Measurements from ENCODE around the gene TOMM22.

Gene TOMM22

DNA sequence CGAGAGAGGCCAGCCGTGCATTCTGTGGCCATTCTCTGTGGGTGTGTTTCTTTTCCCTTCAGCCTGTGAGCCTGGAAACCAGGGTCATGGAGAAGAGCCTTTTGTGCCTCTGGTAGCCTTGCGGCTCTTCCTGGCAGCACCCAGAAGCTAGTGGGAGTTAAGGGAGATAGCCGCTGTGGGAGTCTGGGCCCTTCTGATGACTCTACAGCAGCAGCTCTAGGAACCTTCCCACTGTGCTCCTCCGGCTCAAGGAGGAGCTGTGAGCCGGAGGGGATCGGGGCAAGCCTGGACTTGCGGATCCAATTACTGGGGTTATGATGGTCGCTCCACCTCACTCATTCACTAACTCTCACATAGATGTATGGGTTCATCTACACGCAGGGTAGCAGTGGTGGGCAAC is 34.5 kb downstream of the TOMM22 start:
- no peak for TF ChIP-seq Cebpa-rat (IDR thresholded peaks at IDR 0.05)
- Histone ChIP-seq H4K20me1 (peaks cover 58 to 90% (median 74%) of the 10 kb centered on the region in 11 experiments), H3K4me2 (no peak overlapping the region), H3K9ac (no peak overlapping the region), H3K27me3 (no peaks in the 10 kb centered on the region), H3K27ac (no peak overlapping the region), H3K9me3 (replicated peaks in 1 of 11) (no peaks in the 10 kb centered on the region), H3K4me1 (peaks cover 0 to 51% (median 19%) of the 10 kb centered on the region in 10 experiments; a peak in 12 of 20 replicates), H3K4me3 (no peak overlapping the region), H3K36me3 (peaks cover 57 to 97% (median 74%) of the 10 kb centered on the region in 11 experiments)

DNA sequence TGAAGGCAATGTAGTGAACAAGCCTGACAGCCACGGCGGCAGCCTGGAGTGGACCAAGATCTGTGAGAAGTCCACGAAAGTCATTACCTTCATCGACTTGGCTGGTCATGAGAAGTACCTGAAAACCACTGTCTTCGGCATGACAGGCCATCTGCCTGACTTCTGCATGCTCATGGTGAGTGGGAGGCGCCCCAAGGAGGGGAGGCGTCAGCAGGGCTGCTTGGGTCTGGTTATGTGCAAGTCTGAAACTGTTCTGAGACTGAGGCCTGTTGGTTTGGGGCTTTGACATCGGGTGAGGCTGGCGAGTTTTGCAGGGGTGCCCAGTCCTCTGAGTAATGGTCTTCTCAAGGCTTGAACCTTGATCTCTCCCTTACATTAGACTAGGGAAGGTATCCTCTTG is 35.1 kb downstream of the TOMM22 start:
- Histone ChIP-seq H3K4me2 (no peak overlapping the region), H3K4me1 (peaks cover 0 to 51% (median 19%) of the 10 kb centered on the region in 10 experiments; a peak in 12 of 20 replicates), H3K27ac (no peak overlapping the region), H3K36me3 (peaks cover 62 to 97% (median 75%) of the 10 kb centered on the region in 11 experiments), H4K20me1 (peaks cover 53 to 88% (median 68%) of the 10 kb centered on the region in 11 experiments), H3K9me3 (replicated peaks in 1 of 11) (no peaks in the 10 kb centered on the region), H3K9ac (no peak overlapping the region), H3K27me3 (no peaks in the 10 kb centered on the region), H3K4me3 (no peak overlapping the region)
- no peak for TF ChIP-seq Cebpa-rat (IDR thresholded peaks at IDR 0.05)

DNA sequence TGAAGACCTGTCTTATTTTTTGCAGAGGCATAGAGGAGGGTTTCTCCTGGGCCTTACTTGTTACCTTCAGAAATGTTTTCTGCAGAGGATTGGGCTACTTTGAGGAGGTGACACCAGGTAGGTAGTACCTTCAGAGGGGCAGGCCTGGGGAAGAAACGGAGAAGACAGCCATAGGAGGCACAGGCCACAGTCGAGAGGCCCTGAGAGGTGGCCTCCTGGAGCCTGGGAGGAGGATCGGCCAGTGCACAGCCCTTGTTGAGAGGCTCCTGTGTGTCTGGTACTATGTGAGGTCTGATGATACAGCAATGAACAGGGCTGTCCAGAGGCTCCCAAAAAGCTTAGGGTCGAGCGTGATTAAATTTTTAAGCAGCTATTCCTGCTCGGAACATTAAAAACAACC is 35.5 kb downstream of the TOMM22 start:
- TF ChIP-seq Cebpa-rat (IDR thresholded peaks at IDR 0.05), result no peak
- Histone ChIP-seq H3K9ac (no peak overlapping the region), H3K27ac (no peak overlapping the region), H3K4me3 (no peak overlapping the region), H3K4me2 (no peak overlapping the region), H4K20me1 (peaks cover 49 to 83% (median 64%) of the 10 kb centered on the region in 11 experiments), H3K4me1 (peaks cover 0 to 49% (median 18%) of the 10 kb centered on the region in 10 experiments; a peak in 12 of 20 replicates), H3K27me3 (no peaks in the 10 kb centered on the region), H3K36me3 (peaks cover 63 to 97% (median 75%) of the 10 kb centered on the region in 11 experiments), H3K9me3 (replicated peaks in 1 of 11) (no peaks in the 10 kb centered on the region)

DNA sequence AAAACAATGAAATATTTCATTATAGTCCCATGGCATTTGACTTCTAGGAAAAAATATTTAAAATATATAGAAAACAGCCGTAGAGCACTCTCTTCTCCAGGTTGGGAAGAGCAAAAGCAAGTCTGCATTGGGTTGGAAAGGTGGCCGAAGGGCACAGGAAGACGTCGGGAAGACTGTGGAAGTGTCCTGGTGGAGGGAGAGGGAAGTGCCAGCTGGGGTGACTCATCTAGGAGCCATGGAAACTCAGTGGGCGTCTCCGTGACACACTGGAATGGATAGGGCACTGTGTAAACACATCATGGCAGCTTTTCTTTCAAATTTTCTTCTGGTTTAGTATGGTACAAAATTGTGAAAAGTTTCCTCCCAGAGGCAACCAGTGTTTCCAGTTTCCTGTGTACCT is 36.7 kb downstream of the TOMM22 start:
- Histone ChIP-seq H3K36me3 (peaks cover 71 to 97% (median 82%) of the 10 kb centered on the region in 11 experiments), H3K9me3 (replicated peaks in 1 of 11) (no peaks in the 10 kb centered on the region), H4K20me1 (peaks cover 37 to 72% (median 58%) of the 10 kb centered on the region in 11 experiments), H3K27me3 (no peaks in the 10 kb centered on the region), H3K9ac (no peak overlapping the region), H3K4me3 (no peak overlapping the region), H3K27ac (no peak overlapping the region), H3K4me1 (peaks cover 0 to 37% (median 7%) of the 10 kb centered on the region in 10 experiments; a peak in 9 of 20 replicates), H3K4me2 (peak overlapping the region in 3 of 11 experiments; percentile 23 to 44 (median 33); a peak in 1 of 22 replicates)
- TF ChIP-seq Cebpa-rat (IDR thresholded peaks at IDR 0.05), result no peak

DNA sequence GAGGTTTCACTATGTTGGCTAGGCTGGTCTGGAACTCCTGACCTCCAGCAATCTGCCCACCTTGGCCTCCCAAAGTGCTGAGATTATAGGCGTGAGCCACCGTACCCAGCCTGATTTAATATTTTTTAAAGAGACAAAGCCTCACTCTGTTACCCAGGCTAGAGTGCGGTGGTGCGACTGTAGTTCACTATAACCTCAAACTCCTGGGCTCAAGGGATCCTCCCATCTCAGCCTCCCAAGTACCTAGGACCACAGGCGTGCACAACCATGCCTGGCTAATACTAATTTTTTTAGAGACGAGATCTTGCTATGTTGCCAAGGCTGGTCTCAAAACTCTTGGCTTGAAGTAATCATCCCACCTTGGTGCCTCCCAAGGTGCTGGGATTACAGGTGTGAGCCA is 37.4 kb downstream of the TOMM22 start:
- peaks cover 30 to 64% (median 54%) of the 10 kb centered on the region in 11 experiments for H4K20me1 ChIP-seq
- no peak overlapping the region for H3K4me3 ChIP-seq
- H3K27me3 ChIP-seq, result no peaks in the 10 kb centered on the region
- peaks cover 0 to 29% (median 4%) of the 10 kb centered on the region in 10 experiments; a peak in 9 of 20 replicates for H3K4me1 ChIP-seq
- peaks cover 79 to 100% (median 89%) of the 10 kb centered on the region in 11 experiments for H3K36me3 ChIP-seq
- 0 out of 22 replicates have a peak overlapping the region, but pooled peaks of 1 of the 11 experiments have one; percentile 4 for H3K9ac ChIP-seq
- TF ChIP-seq Cebpa-rat (IDR thresholded peaks at IDR 0.05), result no peak; a peak in 1 of 22 replicates
- no peaks in the 10 kb centered on the region for H3K9me3 ChIP-seq (replicated peaks in 1 of 11)
- H3K4me2 ChIP-seq, result no peak overlapping the region
- no peak overlapping the region for H3K27ac ChIP-seq

DNA sequence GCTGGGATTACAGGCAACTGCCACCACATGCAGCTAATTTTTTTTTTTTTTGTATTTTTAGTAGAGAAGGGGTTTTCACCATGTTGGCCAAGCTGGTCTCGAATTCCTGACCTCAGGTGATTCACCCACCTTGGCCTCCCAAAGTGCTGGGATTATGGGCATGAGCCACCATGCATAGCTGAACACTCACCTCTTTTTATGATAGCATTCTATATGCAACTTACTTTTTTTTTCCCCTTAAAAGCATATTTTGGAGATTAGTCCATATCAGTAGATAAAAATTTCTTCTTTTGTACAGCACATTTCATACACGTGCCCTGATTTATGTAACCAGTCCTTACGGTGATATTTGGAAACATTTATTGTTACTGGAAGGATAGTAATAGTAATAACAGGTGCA is 38.6 kb downstream of the TOMM22 start:
- no peaks in the 10 kb centered on the region for H3K27me3 ChIP-seq
- no peak overlapping the region for H3K9ac ChIP-seq
- H3K4me1 ChIP-seq, result peaks cover 0 to 18% (median 2%) of the 10 kb centered on the region in 10 experiments; a peak in 8 of 20 replicates
- peaks cover 19 to 52% (median 44%) of the 10 kb centered on the region in 11 experiments for H4K20me1 ChIP-seq
- no peak overlapping the region for H3K27ac ChIP-seq
- H3K4me3 ChIP-seq, result no peak overlapping the region
- no peaks in the 10 kb centered on the region for H3K9me3 ChIP-seq (replicated peaks in 1 of 11)
- peaks cover 88 to 100% (median 93%) of the 10 kb centered on the region in 11 experiments for H3K36me3 ChIP-seq
- TF ChIP-seq Cebpa-rat (IDR thresholded peaks at IDR 0.05), result no peak
- no peak overlapping the region for H3K4me2 ChIP-seq

DNA sequence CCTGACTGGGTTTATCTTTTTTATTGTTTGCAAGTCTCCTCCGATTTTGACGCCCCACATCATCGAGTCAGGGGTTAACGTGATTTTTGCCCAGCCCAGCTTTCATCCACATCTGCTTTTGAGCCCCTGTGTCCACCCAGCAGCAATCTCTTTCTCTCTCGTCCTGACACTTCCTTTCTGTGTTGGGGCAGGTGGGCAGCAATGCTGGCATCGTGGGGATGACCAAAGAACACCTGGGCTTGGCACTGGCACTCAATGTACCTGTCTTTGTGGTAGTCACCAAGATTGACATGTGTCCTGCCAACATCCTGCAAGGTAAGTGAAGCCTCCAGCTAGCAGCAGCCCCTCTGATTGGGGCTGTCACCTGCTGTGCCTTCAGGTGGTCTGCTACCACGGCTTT is 39.8 kb downstream of the TOMM22 start:
- Histone ChIP-seq H3K4me2 (no peak overlapping the region), H3K9ac (no peak overlapping the region), H3K27ac (no peak overlapping the region), H3K4me3 (no peak overlapping the region), H4K20me1 (peaks cover 13 to 51% (median 37%) of the 10 kb centered on the region in 11 experiments; a peak in 21 of 22 replicates), H3K9me3 (replicated peaks in 1 of 11) (no peaks in the 10 kb centered on the region), H3K27me3 (no peaks in the 10 kb centered on the region), H3K4me1 (peaks cover 6 to 18% (median 12%) of the 10 kb centered on the region in 10 experiments), H3K36me3 (peaks cover 88 to 100% (median 93%) of the 10 kb centered on the region in 11 experiments)
- no peak for TF ChIP-seq Cebpa-rat (IDR thresholded peaks at IDR 0.05)

DNA sequence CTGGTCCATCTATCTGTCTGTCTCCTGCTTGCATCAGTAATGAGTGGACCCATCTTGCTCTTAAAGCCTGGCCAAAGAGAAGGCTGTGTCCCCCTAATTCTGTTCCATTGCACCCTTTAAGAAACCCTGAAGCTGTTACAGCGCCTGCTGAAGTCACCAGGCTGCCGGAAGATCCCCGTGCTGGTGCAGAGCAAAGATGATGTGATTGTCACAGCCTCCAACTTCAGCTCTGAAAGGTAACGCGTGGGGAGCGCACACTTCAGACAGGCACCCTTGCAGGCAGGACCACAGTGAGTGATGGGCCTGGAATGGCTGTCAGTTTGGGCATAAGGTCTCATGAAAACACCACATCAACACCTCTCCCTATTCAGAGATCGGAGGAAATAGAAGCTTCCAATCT is 42.4 kb downstream of the TOMM22 start:
- H3K9me3 ChIP-seq (replicated peaks in 1 of 11), result no peaks in the 10 kb centered on the region
- no peak overlapping the region for H3K4me2 ChIP-seq
- H4K20me1 ChIP-seq, result peaks cover 23 to 61% (median 44%) of the 10 kb centered on the region in 11 experiments; a peak in 20 of 22 replicates
- H3K27ac ChIP-seq, result no peak overlapping the region
- peaks cover 5 to 41% (median 37%) of the 10 kb centered on the region in 10 experiments; a peak in 19 of 20 replicates for H3K4me1 ChIP-seq
- peak overlapping the region in 1 of 11 experiments; percentile 14; a peak in 1 of 22 replicates for H3K9ac ChIP-seq
- no peak for TF ChIP-seq Cebpa-rat (IDR thresholded peaks at IDR 0.05)
- H3K4me3 ChIP-seq, result no peak overlapping the region
- H3K27me3 ChIP-seq, result no peaks in the 10 kb centered on the region
- H3K36me3 ChIP-seq, result peaks cover 88 to 100% (median 92%) of the 10 kb centered on the region in 11 experiments

DNA sequence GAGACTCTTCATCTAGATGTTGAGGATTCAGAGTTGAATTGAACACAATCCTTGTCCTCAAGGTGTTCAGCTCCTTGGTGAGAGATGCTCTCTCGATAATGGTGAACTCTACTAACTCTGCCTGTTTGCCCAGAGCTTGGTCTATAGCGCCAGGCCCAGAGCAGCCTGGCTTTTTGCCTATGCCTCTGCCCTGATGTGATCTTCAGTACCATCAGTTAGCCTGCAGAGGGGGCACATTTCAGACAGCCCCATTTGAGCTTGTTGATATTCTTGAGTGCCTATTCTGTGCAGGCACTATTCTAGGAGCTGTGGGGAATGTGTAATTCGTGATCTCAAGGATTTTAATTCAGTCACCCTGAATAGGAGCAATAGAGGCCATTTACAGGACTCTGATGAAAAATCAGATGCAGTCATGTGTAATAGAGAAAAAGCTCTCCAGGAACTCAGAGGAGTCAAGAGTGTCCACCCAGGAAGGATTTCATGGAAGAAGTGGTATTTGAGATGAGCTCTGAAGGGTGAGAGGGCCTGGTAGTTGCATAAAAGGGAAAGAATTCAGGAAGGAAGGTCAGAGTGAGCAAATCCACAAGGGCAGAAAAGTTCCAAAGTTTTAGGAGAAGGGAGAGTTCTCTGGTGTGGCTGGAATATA is 43.3 kb downstream of the TOMM22 start:
- peaks cover 94 to 100% (median 96%) of the 10 kb centered on the region in 11 experiments for H3K36me3 ChIP-seq
- H4K20me1 ChIP-seq, result peaks cover 25 to 70% (median 48%) of the 10 kb centered on the region in 11 experiments; a peak in 20 of 22 replicates
- TF ChIP-seq Cebpa-rat (IDR thresholded peaks at IDR 0.05), result no peak
- H3K27ac ChIP-seq, result no peak overlapping the region
- H3K4me3 ChIP-seq, result no peak overlapping the region
- no peaks in the 10 kb centered on the region for H3K9me3 ChIP-seq (replicated peaks in 1 of 11)
- no peaks in the 10 kb centered on the region for H3K27me3 ChIP-seq
- peaks cover 5 to 49% (median 43%) of the 10 kb centered on the region in 10 experiments; a peak in 19 of 20 replicates for H3K4me1 ChIP-seq
- H3K9ac ChIP-seq, result no peak overlapping the region
- no peak overlapping the region for H3K4me2 ChIP-seq
